ENCODE data around the gene PHC1.

PHC1 gene

GRCh38 chr12:8950702-8951478 lies 36.6 kb downstream of the PHC1 start:
- DNase-seq: no peak

DNA sequence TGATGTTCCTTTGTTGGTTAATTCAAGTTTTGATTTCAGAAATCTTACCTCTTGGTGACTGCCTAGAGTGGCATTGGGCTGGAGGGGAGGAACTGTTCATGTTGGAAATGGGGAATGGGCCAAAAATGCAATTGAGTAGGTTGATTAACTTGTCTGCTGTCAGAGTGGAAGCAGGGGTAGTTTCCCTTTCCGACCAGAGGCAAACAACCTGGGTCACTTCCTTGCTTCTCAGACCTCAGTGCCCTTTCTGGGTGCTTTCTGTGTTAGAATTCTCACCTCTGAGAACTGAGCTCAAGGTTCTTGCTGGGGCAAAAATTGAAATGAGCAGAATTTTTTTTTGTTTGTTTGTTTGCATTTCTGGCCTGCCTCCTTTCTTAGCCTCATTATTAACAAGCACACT lies 37.4 kb downstream of the PHC1 start:
- DNase-seq: no peak

- no peak for DNase-seq
These were observed 39.6 kb downstream of the PHC1 start for GRCh38 chr12:8953773-8954402.

- no peak for DNase-seq
These were observed 41.8 kb downstream of the PHC1 start for GRCh38 chr12:8956073-8956472.

- DNase-seq: no peak
These were observed 42.5 kb downstream of the PHC1 start for GRCh38 chr12:8956772-8957171.

- no peak for DNase-seq
These were observed 43.3 kb downstream of the PHC1 start for GRCh38 chr12:8957561-8957960.

DNA sequence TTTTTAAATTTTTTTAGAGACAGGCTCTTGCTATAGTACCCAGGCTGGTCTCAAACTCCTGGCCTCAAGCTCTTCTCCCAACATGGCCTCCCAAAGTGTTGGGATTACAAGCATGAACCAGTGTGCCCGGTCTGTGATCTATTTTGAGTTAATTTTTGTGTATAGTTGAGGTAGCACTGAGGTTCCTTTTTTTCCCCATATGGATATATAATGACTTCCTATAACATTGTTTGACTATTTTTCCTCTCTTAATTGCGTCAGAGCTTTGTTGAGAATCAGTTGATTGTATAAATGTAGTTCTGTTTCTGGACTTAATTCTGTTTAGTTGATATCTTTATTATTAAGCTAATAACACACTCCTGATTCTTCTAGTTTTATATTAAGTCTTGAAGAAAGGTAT lies 43.8 kb downstream of the PHC1 start:
- DNase-seq: no peak

DNA sequence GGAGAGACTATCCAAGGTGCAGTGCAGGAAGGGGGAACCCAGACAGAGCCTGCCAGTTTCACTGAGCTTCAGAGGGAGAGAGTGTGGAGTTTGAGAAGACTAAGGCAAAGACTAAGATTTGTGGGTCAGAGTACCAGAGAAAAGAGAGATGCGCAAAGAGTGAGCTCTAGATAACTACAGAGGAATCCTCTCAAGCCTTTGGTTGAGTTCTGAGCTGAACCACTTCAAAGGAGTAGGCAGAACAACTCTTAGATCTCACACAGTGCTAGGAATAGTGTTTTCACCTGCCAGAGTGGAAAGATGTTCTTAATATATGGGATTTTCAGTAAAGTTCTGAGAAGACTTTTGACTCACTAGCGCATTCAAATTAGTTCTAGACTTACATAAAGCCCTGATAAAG lies 45.9 kb downstream of the PHC1 start:
- DNase-seq: no peak

DNA sequence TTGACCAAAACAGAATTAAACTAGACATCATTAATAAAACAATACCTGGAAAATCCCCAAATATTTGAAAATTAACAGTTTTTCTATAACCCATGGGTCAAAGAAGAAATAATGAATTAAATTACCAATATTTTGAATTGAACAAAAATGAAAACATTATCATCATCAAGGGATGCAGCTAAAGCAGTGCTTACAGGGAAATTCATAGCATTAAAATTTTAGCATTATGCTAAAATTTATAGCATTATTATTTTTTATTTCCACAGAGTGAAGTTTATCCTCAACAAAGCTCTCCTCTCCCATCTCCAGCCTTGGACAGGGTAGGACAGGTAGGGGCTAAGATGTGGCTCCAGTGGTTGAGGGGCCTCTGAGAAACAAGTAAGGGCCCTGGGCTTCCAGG lies 54.5 kb downstream of the PHC1 start:
- no peak for DNase-seq

- DNase-seq: no peak
These were observed 55.6 kb downstream of the PHC1 start for GRCh38 chr12:8969861-8970411.

- no peak for DNase-seq
These were observed 56.1 kb downstream of the PHC1 start for GRCh38 chr12:8970432-8970831.

- no peak for DNase-seq
These were observed 65.8 kb downstream of the PHC1 start for GRCh38 chr12:8980137-8980536.

GRCh38 chr12:8985213-8985754 lies 71.0 kb downstream of the PHC1 start:
- DNase-seq: no peak

DNA sequence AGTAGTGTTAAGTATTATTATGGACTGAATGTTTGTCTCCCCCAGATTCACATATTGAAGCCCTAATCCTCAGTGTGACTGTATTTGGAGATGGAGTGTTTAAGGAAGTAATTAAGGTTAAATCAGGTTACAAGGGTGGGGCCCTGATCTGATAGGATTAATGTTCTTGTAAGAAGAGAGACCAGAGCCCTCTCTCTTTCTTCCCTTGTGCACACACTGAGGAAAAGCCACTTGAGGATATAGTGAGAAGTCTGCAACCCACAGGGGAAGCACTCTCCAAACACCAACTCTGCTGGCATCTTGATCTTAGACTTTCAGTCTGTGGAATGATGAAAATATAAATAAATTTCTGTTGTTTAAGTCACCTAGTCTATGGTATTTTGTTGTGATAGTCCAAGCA lies 72.9 kb downstream of the PHC1 start:
- no peak for DNase-seq

DNA sequence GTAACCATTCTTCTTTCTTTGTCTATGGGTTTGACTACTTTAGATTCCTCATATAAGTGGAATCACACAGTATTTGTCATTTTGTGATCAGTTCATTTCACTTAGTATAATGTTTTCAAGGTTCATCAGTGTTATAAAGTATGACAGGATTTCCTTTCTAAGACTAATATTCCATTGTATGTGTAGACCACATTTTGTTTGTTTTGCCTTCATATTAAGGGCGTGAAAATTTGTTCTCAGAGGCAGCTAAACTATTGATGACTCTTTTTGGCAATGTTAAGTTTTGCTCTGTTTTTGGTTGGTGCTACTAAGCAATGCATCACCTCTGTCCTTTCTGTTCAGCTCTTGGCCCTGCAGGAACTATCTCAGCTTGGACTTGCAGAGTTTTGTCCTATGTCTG lies 73.4 kb downstream of the PHC1 start:
- DNase-seq: no peak

DNA sequence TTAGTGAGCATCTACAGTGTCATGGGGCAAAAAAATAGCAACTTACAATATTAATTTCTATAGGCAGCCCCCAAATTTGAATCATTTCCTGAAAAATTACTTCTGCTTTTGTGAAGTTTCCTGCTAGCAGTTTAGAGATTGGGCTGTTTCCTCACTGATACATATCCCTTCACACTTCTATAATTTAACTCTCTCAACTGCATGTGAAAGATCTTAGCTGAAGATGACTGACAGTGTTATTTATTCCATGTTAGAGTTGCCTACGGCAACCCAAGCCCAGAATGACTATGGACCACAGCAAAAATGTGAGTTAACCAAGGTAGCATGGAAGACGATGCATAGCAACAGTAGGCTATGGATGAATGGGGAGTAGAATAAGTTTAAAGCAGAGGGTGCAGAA lies 75.1 kb downstream of the PHC1 start, which contains the start of gene KLRG1:
Gene KLRG1 (plus strand): TSS at position 134 of the 400 bp plus-strand sequence. CDS start 90 bp downstream, at position 224.
- no peak for DNase-seq

Measured in fibroblast of skin of scalp (primary cell).